CD1c-positive myeloid dendritic cell (primary cell): Measurements from ENCODE around the gene TAF3.

Experiments
- DNase-seq: peaks from one replicate; pipeline ENCODE4 v3.0.0-alpha.2; 2016; ENCODE audit errors: extremely low spot score

Gene TAF3

GRCh38 chr10:8032558-8032957 lies 214.3 kb downstream of the TAF3 start:
- no peak for DNase-seq

- no peak for DNase-seq
These were observed 215.6 kb downstream of the TAF3 start for GRCh38 chr10:8033812-8034465.

- no peak for DNase-seq
These were observed 216.2 kb downstream of the TAF3 start for GRCh38 chr10:8034466-8035005.

- no peak for DNase-seq
These were observed 216.8 kb downstream of the TAF3 start for GRCh38 chr10:8035006-8035640.

GRCh38 chr10:8035641-8036470 lies 217.6 kb downstream of the TAF3 start:
- no peak for DNase-seq

GRCh38 chr10:8036506-8037198 lies 218.3 kb downstream of the TAF3 start:
- no peak for DNase-seq

GRCh38 chr10:8037199-8037801 lies 219.0 kb downstream of the TAF3 start:
- DNase-seq, result no peak

GRCh38 chr10:8037941-8038894 lies 219.9 kb downstream of the TAF3 start:
- no peak for DNase-seq

- DNase-seq, result no peak
These were observed 221.1 kb downstream of the TAF3 start for GRCh38 chr10:8039321-8039881.

- DNase-seq, result no peak
These were observed 222.3 kb downstream of the TAF3 start for GRCh38 chr10:8040651-8041050.

GRCh38 chr10:8041284-8041991 lies 223.1 kb downstream of the TAF3 start:
- DNase-seq, result no peak

- DNase-seq, result no peak
These were observed 223.9 kb downstream of the TAF3 start for GRCh38 chr10:8041992-8042720.

- no peak for DNase-seq
These were observed 224.6 kb downstream of the TAF3 start for GRCh38 chr10:8042721-8043568.

- DNase-seq, result no peak
These were observed 225.4 kb downstream of the TAF3 start for GRCh38 chr10:8043569-8044306.

- no peak for DNase-seq
These were observed 226.1 kb downstream of the TAF3 start for GRCh38 chr10:8044331-8044907.

- no peak for DNase-seq
These were observed 226.8 kb downstream of the TAF3 start for GRCh38 chr10:8044908-8045725.
